Cerebellar cortex (tissue), 1 donor: Measurements from ENCODE around the gene ALDH5A1.

Experiments
- DNase-seq: peaks from one replicate; pipeline ENCODE4 v3.0.0-alpha.2; 2015; ENCODE audit warnings: low spot score

ALDH5A1 gene

GRCh38 chr6:24524805-24525204 is 30.0 kb downstream of the ALDH5A1 start:
- peak; percentile 56 for DNase-seq

DNA sequence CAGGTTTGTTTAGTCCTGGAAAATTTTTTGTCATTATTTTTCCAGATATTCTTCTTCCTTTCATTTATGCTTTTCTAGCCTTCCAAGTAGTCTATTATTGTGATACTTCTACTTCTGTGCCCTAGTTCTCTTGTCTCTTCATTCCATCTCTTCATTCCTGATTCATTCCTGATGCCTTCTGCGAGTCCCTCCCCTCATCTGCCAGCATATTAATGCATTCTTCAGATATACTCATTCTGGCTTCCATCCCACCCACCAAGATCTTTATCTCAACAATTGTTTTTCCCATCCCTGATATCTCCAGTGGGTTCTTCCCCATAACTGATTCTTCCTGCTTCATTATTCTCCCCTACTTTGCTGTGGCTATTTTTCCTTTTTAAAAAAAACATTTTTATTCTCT is 35.2 kb downstream of the ALDH5A1 start:
- no peak for DNase-seq

DNA sequence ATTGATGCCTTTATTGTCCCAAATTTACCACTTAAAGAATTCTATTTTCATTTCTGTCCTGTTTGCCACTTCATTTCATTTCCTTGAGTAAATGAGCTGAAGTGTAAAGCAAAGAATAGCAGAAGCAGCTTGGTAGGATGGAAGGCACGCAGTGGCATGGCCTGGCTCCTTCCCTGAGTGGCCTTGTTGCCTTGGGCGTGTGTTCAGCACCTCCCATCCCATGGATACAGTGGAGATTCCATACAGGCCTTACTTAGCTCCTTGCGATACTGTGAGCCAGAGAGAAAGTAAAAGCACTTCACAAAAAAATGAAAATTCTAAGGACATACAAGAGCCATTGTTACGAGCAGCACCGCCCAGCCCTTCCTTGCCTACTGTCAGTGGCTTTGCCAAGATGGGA is 39.6 kb downstream of the ALDH5A1 start:
- DNase-seq, result no peak

DNA sequence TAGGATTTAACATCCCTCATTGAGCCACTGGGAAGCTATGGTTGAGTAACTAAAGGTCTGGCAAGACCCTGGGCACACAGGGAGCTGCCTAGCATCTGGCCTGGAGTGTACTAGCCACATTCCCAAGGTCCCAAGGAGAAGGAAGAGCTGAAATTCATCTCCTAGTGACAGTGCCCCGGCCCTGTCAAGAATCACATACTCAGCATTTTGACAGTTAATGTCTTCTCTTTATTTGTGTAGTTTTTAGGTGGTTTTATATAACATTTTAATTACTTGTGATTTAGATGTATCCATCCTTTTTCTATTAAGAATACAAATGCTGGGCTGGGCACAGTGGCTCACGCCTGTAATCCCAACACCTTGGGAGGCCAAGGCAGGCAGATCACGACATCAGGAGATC is 40.4 kb downstream of the ALDH5A1 start:
- DNase-seq, result no peak

GRCh38 chr6:24536466-24536865 is 41.7 kb downstream of the ALDH5A1 start:
- no peak for DNase-seq

- no peak for DNase-seq
Measured at GRCh38 chr6:24537082-24537699, 42.4 kb downstream of the ALDH5A1 start.

DNA sequence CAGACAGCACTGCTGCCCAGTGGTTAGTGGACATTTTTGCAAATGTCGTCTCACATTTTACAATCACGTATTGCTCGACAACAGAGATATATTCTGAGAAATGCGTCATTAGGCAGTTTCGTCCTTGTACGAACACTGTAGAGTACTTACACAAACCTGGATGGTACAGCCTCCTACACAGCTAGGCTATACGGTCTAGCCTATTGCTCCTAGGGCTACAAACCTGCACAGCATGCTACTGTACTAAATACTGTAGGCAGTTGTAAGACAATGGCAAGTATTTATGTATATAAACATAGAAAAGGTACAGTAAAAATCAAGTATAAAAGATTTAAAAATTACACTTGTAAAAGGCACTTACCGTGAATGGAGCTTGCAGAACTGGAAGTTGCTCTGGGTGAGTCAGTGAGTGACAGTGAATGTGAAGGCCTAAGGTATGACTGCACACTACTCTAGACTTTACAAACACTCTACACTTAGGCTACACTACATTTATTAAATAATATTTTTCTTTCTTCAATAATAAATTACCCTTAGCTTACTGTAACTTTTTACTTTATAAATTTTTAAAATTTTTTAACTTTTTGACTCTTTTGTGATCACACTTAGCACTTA is 43.1 kb downstream of the ALDH5A1 start:
- DNase-seq, result no peak

GRCh38 chr6:24539416-24539815 is 44.6 kb downstream of the ALDH5A1 start:
- DNase-seq, result no peak

GRCh38 chr6:24540197-24540596 is 45.4 kb downstream of the ALDH5A1 start:
- DNase-seq, result no peak

- no peak for DNase-seq
Measured at GRCh38 chr6:24543683-24544082, 48.9 kb downstream of the ALDH5A1 start.

GRCh38 chr6:24545183-24545582 is 50.4 kb downstream of the ALDH5A1 start:
- no peak for DNase-seq

GRCh38 chr6:24545691-24546090 is 50.9 kb downstream of the ALDH5A1 start:
- DNase-seq, result no peak

DNA sequence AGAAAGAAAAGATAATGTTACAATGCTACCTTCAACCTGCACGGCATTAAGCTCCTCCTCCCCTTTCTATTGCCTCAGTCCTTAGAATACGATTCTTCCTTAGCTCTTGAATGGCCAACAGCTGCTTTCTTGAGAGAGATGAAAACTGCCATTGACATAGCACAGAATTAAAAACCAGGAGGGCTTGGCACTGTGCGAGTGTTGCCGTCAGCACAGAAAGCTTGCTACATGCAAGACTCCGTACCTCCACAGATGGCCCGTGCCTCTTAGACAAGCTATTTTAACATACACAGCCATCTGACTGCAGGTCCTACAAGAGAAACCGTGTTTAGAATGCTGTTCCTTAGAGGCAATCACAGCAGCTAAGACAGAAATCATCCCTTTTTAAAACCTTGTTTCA is 51.7 kb downstream of the ALDH5A1 start:
- no peak for DNase-seq

GRCh38 chr6:24547243-24547642 is 52.5 kb downstream of the ALDH5A1 start:
- DNase-seq, result no peak

DNA sequence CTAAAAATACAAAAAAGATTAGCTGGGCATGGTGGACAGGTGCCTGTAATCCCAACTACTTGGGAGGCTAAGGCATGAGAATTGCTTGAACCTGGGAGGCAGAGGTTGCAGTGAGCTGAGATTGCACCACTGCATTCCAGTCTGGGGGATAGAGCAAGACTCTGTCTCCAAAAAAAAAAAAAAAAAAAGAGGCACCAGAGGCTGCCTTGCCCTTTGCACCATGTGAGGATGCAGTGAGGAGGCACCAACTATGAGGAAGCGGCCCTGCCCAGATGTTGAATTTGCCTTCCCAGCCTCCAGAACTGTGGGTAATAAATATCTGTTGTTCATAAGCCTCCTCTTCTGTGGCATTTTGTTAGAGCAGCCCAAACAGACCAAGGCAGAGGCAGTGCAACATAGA is 54.4 kb downstream of the ALDH5A1 start:
- DNase-seq, result no peak

GRCh38 chr6:24549674-24550353 is 55.0 kb downstream of the ALDH5A1 start:
- DNase-seq, result no peak

GRCh38 chr6:24551139-24551538 is 56.4 kb downstream of the ALDH5A1 start:
- no peak for DNase-seq

GRCh38 chr6:24554474-24554873 is 59.7 kb downstream of the ALDH5A1 start:
- no peak for DNase-seq

DNA sequence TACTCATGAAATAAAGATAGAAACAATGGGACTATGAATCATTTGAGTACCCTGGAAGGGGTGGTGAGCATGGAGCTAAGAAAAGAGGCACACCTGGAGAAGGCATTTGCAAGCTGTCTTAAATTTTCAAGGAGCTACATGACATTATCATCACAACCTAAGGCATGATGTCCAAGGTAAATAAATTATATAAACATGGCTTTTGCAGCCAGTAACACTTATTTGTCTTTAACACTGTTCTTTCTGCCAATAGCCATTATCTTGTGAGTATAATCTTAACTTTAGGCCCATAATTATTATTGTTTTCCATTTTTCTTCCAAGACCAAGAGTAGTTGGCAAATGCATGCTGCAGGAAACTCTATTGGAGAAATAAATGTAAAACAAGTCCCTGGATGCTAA is 63.7 kb downstream of the ALDH5A1 start:
- no peak for DNase-seq

DNA sequence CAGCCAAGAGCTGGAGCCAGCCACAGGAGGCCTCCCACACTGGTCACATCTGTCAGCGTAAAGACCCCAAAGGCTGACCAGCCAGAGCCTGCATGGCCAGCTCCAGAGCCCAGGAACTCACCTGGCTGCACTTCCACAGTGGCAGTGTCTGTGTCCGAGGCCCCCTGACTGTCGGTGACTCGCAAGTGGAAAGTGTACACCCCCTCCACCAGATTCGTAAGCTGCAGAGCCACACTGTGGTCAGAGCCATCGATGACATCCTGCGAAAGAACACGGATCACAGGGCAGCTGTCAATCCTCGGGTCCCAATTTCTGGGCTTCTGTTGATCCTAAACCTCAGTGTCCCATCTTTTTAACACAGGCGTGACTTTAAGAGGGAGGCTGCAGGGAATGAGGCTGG is 69.3 kb downstream of the ALDH5A1 start:
- no peak for DNase-seq

DNA sequence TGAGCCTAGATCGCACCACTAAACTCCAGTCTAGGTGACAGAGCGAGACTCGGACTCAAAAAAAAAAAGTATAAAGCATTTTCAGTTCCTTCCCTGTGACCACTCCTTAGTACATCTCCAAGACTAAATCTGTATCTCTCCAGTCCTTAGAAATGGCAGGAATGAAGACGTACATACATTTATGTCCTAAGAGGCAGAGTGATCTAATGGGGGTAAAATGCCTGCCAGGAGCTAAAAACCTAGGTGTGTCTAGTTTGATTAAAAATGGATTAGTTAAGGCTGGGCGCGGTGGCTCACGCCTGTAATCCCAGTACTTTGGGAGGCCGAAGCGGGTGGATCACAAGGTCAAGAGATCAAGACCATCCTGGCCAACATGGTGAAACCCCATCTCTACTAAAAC is 70.4 kb downstream of the ALDH5A1 start:
- DNase-seq, result no peak

GRCh38 chr6:24566020-24566767 is 71.4 kb downstream of the ALDH5A1 start:
- DNase-seq, result no peak

DNA sequence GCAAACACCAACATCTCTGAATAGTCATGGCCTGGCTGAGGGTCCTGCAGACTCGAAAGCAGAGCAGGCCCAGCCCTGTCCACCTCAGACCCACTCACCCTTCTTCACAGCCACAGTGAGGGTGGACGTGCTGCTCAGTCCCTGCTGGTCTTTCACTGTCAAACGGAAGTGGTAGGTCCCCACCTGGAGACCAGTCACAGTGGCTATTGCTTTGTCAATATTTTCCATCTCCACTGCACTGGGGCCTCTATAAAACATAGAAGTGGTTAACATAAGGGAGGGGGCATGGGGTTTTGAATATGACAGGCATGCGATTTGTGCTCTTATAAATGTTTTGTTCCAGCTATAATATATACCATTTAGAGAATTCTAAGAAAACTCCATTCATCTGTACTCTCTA is 73.9 kb downstream of the ALDH5A1 start:
- no peak for DNase-seq
